ENCODE results near the gene PLD4.
A peak's percentile ranks its signal among the peaks of the same experiment; 100 is the strongest.

PLD4 gene

DNA sequence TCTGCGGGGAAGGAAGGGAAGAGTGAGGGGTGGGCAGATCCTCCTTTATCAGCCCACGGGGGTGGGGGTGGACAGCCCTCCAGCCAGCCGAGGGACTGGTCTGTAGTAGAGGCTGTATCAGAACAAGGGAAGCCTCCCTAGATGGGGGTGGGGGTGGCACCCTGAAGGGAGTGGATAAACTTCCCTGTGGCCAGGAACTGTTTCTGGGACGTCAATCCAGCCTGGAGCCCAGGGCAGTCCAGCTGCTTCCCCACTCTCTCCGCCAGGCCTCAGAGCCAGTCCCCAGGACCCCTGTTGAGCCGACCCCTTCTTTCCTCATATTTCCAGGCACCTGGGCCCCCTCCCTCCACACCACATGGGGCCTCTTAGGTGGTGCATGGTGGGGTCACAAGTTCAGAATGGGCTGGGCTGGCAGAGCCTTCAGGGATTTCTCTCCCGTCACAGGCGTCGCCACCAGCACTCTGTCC, 6.7 kb downstream of the PLD4 start:
- H3K27ac ChIP-seq, result no peak overlapping the region

GRCh38 chr14:104931771-104932675, 7.3 kb downstream of the PLD4 start:
- TF ChIP-seq CTCF (conservative IDR thresholded peaks at IDR 0.05), result no peak
- H3K27ac ChIP-seq, result no peak overlapping the region

More for the DNA sequence above, 6.7 kb downstream of the PLD4 start:
- TF ChIP-seq CTCF (conservative IDR thresholded peaks at IDR 0.05), result no peak

GRCh38 chr14:104932676-104933631, 8.3 kb downstream of the PLD4 start:
- TF ChIP-seq CTCF (conservative IDR thresholded peaks at IDR 0.05), result peak; percentile 82
- H3K27ac ChIP-seq, result peak overlapping the region; percentile 34; the same call in 1 of the 2 replicates

DNA sequence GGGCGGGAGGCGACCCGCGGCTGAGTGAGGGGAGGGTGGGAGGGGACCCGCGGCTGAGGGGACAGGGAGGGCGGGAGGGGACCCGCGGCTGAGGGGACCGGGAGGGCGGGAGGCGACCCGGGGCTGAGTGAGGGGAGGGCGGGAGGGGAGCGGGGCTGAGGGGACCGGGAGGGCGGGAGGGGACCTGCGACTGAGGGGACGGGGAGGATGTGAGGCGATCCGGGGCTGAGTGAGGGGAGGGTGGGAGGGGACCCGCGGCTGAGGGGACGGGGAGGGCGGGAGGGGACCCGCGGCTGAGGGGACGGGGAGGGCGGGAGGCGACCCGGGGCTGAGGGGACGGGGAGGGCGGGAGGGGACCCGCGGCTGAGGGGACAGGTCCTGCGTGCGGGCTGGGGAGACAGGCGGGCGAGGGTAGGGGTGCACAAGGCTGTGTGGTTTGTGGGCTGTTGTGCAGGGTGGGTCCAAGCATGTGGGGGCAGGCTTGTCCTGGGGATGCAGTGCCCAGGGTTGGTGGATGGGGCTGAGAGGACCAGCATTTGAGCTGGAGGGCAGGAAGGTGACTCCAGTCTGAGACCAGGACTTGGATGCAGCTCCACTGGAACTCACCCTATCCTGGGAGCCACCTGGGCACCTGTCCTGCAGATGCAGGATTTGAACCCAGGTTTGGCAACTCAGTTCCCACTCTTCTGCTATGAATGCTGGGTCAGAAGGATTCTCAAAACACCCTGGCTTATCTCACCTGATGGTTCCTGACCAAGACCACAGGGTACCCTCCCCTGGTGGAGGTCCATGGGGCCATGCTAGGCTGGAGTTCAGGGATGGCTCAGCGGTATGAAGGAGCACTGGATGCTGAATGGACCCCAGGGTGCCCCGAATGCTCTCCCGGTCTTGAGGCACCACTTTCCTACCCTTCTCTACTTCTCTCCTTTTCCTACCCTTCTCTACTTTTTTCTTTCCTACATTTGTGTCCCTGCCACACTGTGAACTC, 9.4 kb downstream of the PLD4 start:
- H3K27ac ChIP-seq, result no peak overlapping the region
- TF ChIP-seq CTCF (conservative IDR thresholded peaks at IDR 0.05), result no peak

DNA sequence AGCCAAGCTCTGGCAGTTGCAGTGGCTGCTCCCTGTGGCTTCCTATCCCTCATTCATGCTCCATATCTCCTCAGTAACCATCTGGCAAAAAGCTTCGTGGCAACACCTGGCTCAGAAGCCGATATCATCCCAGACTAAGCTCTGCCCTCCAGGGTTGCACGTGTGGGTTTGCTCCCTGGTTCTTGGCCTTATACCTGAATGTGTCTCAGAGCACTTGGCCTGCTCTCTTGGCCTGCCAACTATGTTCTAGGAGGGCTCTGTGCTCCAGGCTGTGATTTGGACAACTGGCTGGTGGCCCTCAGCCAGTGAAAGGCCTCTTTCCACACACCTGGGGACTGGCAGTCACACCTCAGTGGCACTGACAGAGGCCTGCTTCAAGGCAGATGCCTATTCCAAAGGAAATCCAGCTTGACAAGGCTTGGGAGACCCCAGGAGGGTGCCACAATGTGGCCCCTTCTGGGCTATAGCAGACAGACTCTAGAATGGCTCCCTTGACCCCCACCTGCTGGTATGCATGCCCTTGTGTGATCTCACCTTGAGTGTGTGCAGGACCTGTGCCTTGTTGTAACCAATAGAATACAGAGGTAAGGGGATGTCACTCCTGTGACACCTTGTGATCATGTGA, 10.5 kb downstream of the PLD4 start:
- no peak overlapping the region for H3K27ac ChIP-seq
- no peak for TF ChIP-seq CTCF (conservative IDR thresholded peaks at IDR 0.05)

GRCh38 chr14:104935955-104936354, 11.3 kb downstream of the PLD4 start:
- TF ChIP-seq CTCF (conservative IDR thresholded peaks at IDR 0.05), result no peak
- H3K27ac ChIP-seq, result no peak overlapping the region

All from VCaP (cell line).